HL-60 (cell line): ENCODE results near the gene TMF1.

Experiments
- GABPA ChIP-seq: IDR thresholded peaks from 2 replicates; pipeline ENCODE4 v1.6.1; 2012; ENCODE audit warnings: low read depth
- REST ChIP-seq: IDR thresholded peaks from 2 replicates; pipeline ENCODE4 v1.6.1; 2012; ENCODE audit warnings: low read depth; ENCODE audit not compliant: insufficient replicate concordance
- SPI1 ChIP-seq: IDR thresholded peaks from 2 replicates; pipeline ENCODE4 v1.6.1; 2012; ENCODE audit warnings: low read depth, mild to moderate bottlenecking, borderline replicate concordance
- TF ChIP-seq, protein P1 (sequence below): IDR thresholded peaks from one replicate; pipeline ENCODE4 v1.5.1; 2011; ENCODE audit warnings: low read length, control low read depth, inconsistent platforms; ENCODE audit not compliant: insufficient read depth

GRCh38 chr3:69016901-69017300, 35.2 kb downstream of the TMF1 start:
- TF ChIP-seq GABPA (no peak), REST (no peak), SPI1 (no peak)
- TF ChIP-seq, protein P1, sequence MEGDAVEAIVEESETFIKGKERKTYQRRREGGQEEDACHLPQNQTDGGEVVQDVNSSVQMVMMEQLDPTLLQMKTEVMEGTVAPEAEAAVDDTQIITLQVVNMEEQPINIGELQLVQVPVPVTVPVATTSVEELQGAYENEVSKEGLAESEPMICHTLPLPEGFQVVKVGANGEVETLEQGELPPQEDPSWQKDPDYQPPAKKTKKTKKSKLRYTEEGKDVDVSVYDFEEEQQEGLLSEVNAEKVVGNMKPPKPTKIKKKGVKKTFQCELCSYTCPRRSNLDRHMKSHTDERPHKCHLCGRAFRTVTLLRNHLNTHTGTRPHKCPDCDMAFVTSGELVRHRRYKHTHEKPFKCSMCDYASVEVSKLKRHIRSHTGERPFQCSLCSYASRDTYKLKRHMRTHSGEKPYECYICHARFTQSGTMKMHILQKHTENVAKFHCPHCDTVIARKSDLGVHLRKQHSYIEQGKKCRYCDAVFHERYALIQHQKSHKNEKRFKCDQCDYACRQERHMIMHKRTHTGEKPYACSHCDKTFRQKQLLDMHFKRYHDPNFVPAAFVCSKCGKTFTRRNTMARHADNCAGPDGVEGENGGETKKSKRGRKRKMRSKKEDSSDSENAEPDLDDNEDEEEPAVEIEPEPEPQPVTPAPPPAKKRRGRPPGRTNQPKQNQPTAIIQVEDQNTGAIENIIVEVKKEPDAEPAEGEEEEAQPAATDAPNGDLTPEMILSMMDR = no peak
